Measurements from ENCODE around the gene AFAP1L1.

The AFAP1L1 gene

GRCh38 chr5:149326611-149327010 is 55.0 kb downstream of the AFAP1L1 start:
- no peak overlapping the region for H3K4me3 ChIP-seq (ENCODE audit: low read depth, low read length)
- no peak for DNase-seq (ENCODE audit: low read depth)
- TF ChIP-seq CTCF (IDR thresholded peaks at IDR 0.05; ENCODE audit: control insufficient read depth, extremely low read depth, insufficient read depth), result no peak

GRCh38 chr5:149328177-149328576 is 56.5 kb downstream of the AFAP1L1 start:
- no peak for DNase-seq (ENCODE audit: low read depth)
- no peak overlapping the region for H3K4me3 ChIP-seq (ENCODE audit: low read depth, low read length)
- no peak for TF ChIP-seq CTCF (IDR thresholded peaks at IDR 0.05; ENCODE audit: control insufficient read depth, extremely low read depth, insufficient read depth)

- H3K4me3 ChIP-seq (ENCODE audit: low read depth, low read length), result no peak overlapping the region
- no peak for DNase-seq (ENCODE audit: low read depth)
- no peak for TF ChIP-seq CTCF (IDR thresholded peaks at IDR 0.05; ENCODE audit: control insufficient read depth, extremely low read depth, insufficient read depth)
Observed at GRCh38 chr5:149333711-149334443, 62.2 kb downstream of the AFAP1L1 start.

GRCh38 chr5:149337736-149338135 is 66.1 kb downstream of the AFAP1L1 start:
- H3K4me3 ChIP-seq (ENCODE audit: low read depth, low read length), result no peak overlapping the region
- no peak for DNase-seq (ENCODE audit: low read depth)
- no peak for TF ChIP-seq CTCF (IDR thresholded peaks at IDR 0.05; ENCODE audit: control insufficient read depth, extremely low read depth, insufficient read depth)

- no peak overlapping the region for H3K4me3 ChIP-seq (ENCODE audit: low read depth, low read length)
- DNase-seq (ENCODE audit: low read depth), result no peak
- TF ChIP-seq CTCF (IDR thresholded peaks at IDR 0.05; ENCODE audit: control insufficient read depth, extremely low read depth, insufficient read depth), result no peak
Observed at GRCh38 chr5:149338364-149338763, 66.7 kb downstream of the AFAP1L1 start.

- no peak for DNase-seq (ENCODE audit: low read depth)
- TF ChIP-seq CTCF (IDR thresholded peaks at IDR 0.05; ENCODE audit: control insufficient read depth, extremely low read depth, insufficient read depth), result no peak
- H3K4me3 ChIP-seq (ENCODE audit: low read depth, low read length), result no peak overlapping the region
Observed at GRCh38 chr5:149340920-149341319, 69.3 kb downstream of the AFAP1L1 start.

GRCh38 chr5:149341876-149342275 is 70.2 kb downstream of the AFAP1L1 start:
- no peak for TF ChIP-seq CTCF (IDR thresholded peaks at IDR 0.05; ENCODE audit: control insufficient read depth, extremely low read depth, insufficient read depth)
- H3K4me3 ChIP-seq (ENCODE audit: low read depth, low read length), result no peak overlapping the region
- no peak for DNase-seq (ENCODE audit: low read depth)
